Endothelial cell of umbilical vein (primary cell): ENCODE measurements around the gene TRAPPC3L. TPM values are rescaled to one million over a fixed set of nuclear protein-coding genes. Genes with fewer than 3 reads are reported as not detected.

ENCODE experiments used
- BruUV-seq: library from RNA; stranded (reverse); fragments of 400-500 nt; replicated peaks from 2 replicates; lab custom pipeline; 2021; lab: Mats Ljungman, UMichigan
- CTCF ChIA-PET: fragments of 300-600, 350-600 bp; sonication (Branson Sonifier 250); formaldehyde crosslinking; loops from one replicate; lab custom pipeline; 2021; ENCODE audit warnings: antibody characterized with exemption, inconsistent platforms; lab: Charles Lee
- POLR2A ChIA-PET: fragments of 300-600, 350-600 bp; sonication (Branson Sonifier 250); formaldehyde crosslinking; loops from one replicate; lab custom pipeline; 2021; ENCODE audit warnings: antibody characterized with exemption, inconsistent platforms; lab: Charles Lee
- DNase-seq: peaks from one replicate; pipeline ENCODE4 v3.0.0-alpha.2; 2011; ENCODE audit warnings: low read depth, low spot score
- FAIRE-seq: peaks from 2 replicates; lab custom pipeline; 2011; peaks lifted over from hg19 to GRCh38; lab: Jason Lieb, UNC
- H2AFZ ChIP-seq: 2 replicates; pipeline ENCODE4 v1.6.0; 2012; ENCODE audit warnings: low read depth, low read length, control low read depth, inconsistent platforms
- H3K27ac ChIP-seq: 2 replicates; pipeline ENCODE4 v1.5.1; 2011; ENCODE audit warnings: low read depth, mild to moderate bottlenecking, control low read depth, low read length, moderate library complexity; ENCODE audit not compliant: insufficient read depth
- H3K27me3 ChIP-seq, 2 experiments: 2 replicates each; pipeline versions ENCODE4 v1.6.0 to v1.6.1; 2011; ENCODE audit warnings: low read length in 2 of 2, mixed read lengths in 1 of 2; ENCODE audit not compliant: control insufficient read depth in 2 of 2, insufficient read depth in 2 of 2
- H3K36me3 ChIP-seq, 2 experiments: 2 replicates in 1 of 2; 3 replicates in 1 of 2; pipeline ENCODE4 v1.5.1; 2011; ENCODE audit warnings: low read length in 2 of 2, mild to moderate bottlenecking in 1 of 2, moderate library complexity in 1 of 2; ENCODE audit not compliant: control insufficient read depth in 2 of 2, insufficient read depth in 2 of 2; ENCODE audit errors: extremely low read depth in 1 of 2
- H3K4me1 ChIP-seq: 3 replicates; pipeline ENCODE4 v1.5.1; 2011; ENCODE audit warnings: mild to moderate bottlenecking, low read length; ENCODE audit not compliant: control insufficient read depth, insufficient read depth; ENCODE audit errors: extremely low read depth
- H3K4me2 ChIP-seq: 2 replicates; pipeline ENCODE4 v1.6.1; 2011; ENCODE audit warnings: low read length, control low read depth, mixed read lengths; ENCODE audit not compliant: insufficient read depth
- H3K4me3 ChIP-seq, 3 experiments: fragments of 200-600 bp in 1 of 3; sonication (generic), shearing (Covaris generic) in 1 of 3; replicated peaks in 1 of 3; 2 replicates each; pipeline ENCODE4 v1.5.1; 2011 to 2016; ENCODE audit warnings: control low read depth in 3 of 3, low read length in 3 of 3, mild to moderate bottlenecking in 2 of 3, inconsistent platforms in 1 of 3, low read depth in 1 of 3, moderate library complexity in 1 of 3; ENCODE audit not compliant: insufficient read depth in 1 of 3
- H3K79me2 ChIP-seq: 2 replicates; pipeline ENCODE4 v1.6.0; 2012; ENCODE audit warnings: low read length, inconsistent platforms; ENCODE audit not compliant: control insufficient read depth, insufficient read depth
- H3K9ac ChIP-seq: replicated peaks from 2 replicates; pipeline ENCODE3; 2011; ENCODE audit warnings: low read length, control low read depth; ENCODE audit not compliant: insufficient read depth; ENCODE audit errors: extremely low read depth
- H3K9me1 ChIP-seq: replicated peaks from 3 replicates; pipeline ENCODE4 v1.6.0; 2011; ENCODE audit warnings: mild to moderate bottlenecking, low read length; ENCODE audit not compliant: control insufficient read depth, insufficient read depth; ENCODE audit errors: extremely low read depth
- H3K9me3 ChIP-seq: replicated peaks from 2 replicates; pipeline ENCODE4 v1.5.1; 2012; ENCODE audit warnings: low read length, inconsistent platforms; ENCODE audit not compliant: control insufficient read depth, insufficient read depth
- H4K20me1 ChIP-seq: replicated peaks from 2 replicates; pipeline ENCODE3; 2011; ENCODE audit warnings: mild to moderate bottlenecking, low read length; ENCODE audit not compliant: control insufficient read depth, insufficient read depth; ENCODE audit errors: extremely low read depth
- EZH2 ChIP-seq: IDR thresholded peaks from 2 replicates; pipeline ENCODE4 v1.6.1; 2012; ENCODE audit warnings: borderline replicate concordance, low read depth, mild to moderate bottlenecking, moderate library complexity, low read length, inconsistent platforms; ENCODE audit not compliant: severe bottlenecking
- FOS ChIP-seq: IDR thresholded peaks from 2 replicates; pipeline ENCODE4 v1.6.1; 2011; ENCODE audit warnings: mild to moderate bottlenecking, low read length, moderate library complexity, borderline replicate concordance; ENCODE audit not compliant: insufficient read depth
- GATA2 ChIP-seq: IDR thresholded peaks from 2 replicates; pipeline ENCODE4 v1.7.0; 2011; ENCODE audit warnings: low read depth, mild to moderate bottlenecking, moderate library complexity, mixed read lengths, low read length; ENCODE audit not compliant: insufficient read length, insufficient read depth
- JUN ChIP-seq: IDR thresholded peaks from 2 replicates; pipeline ENCODE4 v1.6.1; 2011; ENCODE audit warnings: borderline replicate concordance, low read depth; ENCODE audit not compliant: insufficient read length, insufficient read depth
- MYC ChIP-seq: IDR thresholded peaks from one replicate; pipeline ENCODE4 v1.6.1; 2011; ENCODE audit warnings: mild to moderate bottlenecking, low read depth, low read length
- POLR2A ChIP-seq: IDR thresholded peaks from 2 replicates; pipeline ENCODE4 v1.6.1; 2012; ENCODE audit warnings: low read depth, mild to moderate bottlenecking, control low read depth, low read length
- POLR2AphosphoS5 ChIP-seq: IDR thresholded peaks from 2 replicates; pipeline ENCODE4 v1.6.1; 2012; ENCODE audit warnings: low read depth, mild to moderate bottlenecking, control low read depth, low read length, moderate library complexity; ENCODE audit not compliant: insufficient read depth
- dilution Hi-C: fragments of 300-500 bp; cut with MboI; formaldehyde crosslinking; loops from one replicate; pipeline ENCODE4 v1.15.0; 2019; ENCODE audit warnings: low sequenced_read_pairs; ENCODE audit not compliant: extremely low pct_ligation_motif_present
- intact Hi-C: fragments of 100-400 bp; cut with micrococcal nuclease; formaldehyde crosslinking; loops from one replicate; pipeline ENCODE4 v1.10.0; 2022
- polyA plus RNA-seq, 4 experiments: library from polyadenylated mRNA; depleted of rRNA in 3 of 4; stranded (reverse) in 3 of 4; unstranded in 1 of 4; fragments of >200 nt; gene quantifications; 2 replicates each; pipeline versions ENCODE4 v1.2.1 to v1.2.3, GENCODE V29; 2011 to 2012; ENCODE audit warnings: missing spikeins in 1 of 4
- total RNA-seq: library from RNA; stranded (reverse); gene quantifications from 2 replicates; pipeline ENCODE4 v1.2.3, GENCODE V29; 2021
- TF ChIP-seq, protein P1 (sequence below): IDR thresholded peaks from 2 replicates; pipeline ENCODE4 v1.6.1; 2011; ENCODE audit not compliant: insufficient read depth, insufficient read length
- TF ChIP-seq, protein P2 (sequence below), 2 donors: IDR thresholded peaks; 1 replicate in 1 of 2; 2 replicates in 1 of 2; pipeline ENCODE4 v1.5.1; 2011; ENCODE audit warnings: low read length in 2 of 2, mild to moderate bottlenecking in 2 of 2, moderate library complexity in 2 of 2, control low read depth in 1 of 2, inconsistent platforms in 1 of 2, low read depth in 1 of 2; ENCODE audit not compliant: insufficient read depth in 1 of 2; ENCODE audit errors: extremely low read depth in 1 of 2

The TRAPPC3L gene
- total and polyA plus RNA-seq, 2 donors (not counting 3 experiments of a cell fraction or from before 2014, with no cell fraction given), result 0.38 TPM; not detected in 1

DNA sequence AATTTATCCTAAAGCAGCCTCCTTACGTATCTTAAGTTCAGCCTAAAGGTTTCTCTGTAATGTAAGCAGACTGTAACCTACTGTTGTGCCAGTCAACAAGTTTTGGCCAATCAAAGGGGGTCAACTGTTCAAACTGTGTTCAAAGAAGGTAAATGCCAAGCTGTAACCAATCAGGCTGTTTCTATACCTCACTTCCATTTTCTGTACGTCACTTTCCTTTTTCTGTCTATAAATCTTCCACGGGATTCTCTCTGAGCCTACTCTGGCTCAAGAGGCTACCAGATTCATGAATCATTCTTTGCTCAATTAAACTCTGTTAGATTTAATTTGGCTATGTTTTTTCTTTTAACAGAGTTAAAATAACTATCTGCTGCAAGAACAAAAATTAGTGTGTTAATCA, 89.4 kb downstream of the TRAPPC3L start:
- Histone ChIP-seq H3K4me3 (no peak overlapping the region), H2AFZ (no peak overlapping the region), H3K4me2 (no peak overlapping the region), H3K79me2 (no peaks in the 10 kb centered on the region), H4K20me1 (no peaks in the 10 kb centered on the region), H3K27ac (no peak overlapping the region), H3K4me1 (no peaks in the 10 kb centered on the region), H3K9ac (no peak overlapping the region), H3K9me1 (no peaks in the 10 kb centered on the region), H3K36me3 (no peaks in the 10 kb centered on the region), H3K27me3 (peaks cover 13 to 16% of the 10 kb centered on the region in 2 experiments), H3K9me3 (no peaks in the 10 kb centered on the region)
- dilution Hi-C loops (no loop called here), intact Hi-C loops (no loop called here)
- CTCF ChIA-PET, result no interaction called here
- TF ChIP-seq POLR2AphosphoS5, result no peak
- TF ChIP-seq, protein P1, sequence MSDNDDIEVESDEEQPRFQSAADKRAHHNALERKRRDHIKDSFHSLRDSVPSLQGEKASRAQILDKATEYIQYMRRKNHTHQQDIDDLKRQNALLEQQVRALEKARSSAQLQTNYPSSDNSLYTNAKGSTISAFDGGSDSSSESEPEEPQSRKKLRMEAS, result no peak
- no peak for TF ChIP-seq EZH2
- no peak for TF ChIP-seq FOS
- no peak for TF ChIP-seq POLR2A
- TF ChIP-seq MYC, result no peak
- TF ChIP-seq JUN, result no peak
- TF ChIP-seq, protein P2, sequence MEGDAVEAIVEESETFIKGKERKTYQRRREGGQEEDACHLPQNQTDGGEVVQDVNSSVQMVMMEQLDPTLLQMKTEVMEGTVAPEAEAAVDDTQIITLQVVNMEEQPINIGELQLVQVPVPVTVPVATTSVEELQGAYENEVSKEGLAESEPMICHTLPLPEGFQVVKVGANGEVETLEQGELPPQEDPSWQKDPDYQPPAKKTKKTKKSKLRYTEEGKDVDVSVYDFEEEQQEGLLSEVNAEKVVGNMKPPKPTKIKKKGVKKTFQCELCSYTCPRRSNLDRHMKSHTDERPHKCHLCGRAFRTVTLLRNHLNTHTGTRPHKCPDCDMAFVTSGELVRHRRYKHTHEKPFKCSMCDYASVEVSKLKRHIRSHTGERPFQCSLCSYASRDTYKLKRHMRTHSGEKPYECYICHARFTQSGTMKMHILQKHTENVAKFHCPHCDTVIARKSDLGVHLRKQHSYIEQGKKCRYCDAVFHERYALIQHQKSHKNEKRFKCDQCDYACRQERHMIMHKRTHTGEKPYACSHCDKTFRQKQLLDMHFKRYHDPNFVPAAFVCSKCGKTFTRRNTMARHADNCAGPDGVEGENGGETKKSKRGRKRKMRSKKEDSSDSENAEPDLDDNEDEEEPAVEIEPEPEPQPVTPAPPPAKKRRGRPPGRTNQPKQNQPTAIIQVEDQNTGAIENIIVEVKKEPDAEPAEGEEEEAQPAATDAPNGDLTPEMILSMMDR (IDR thresholded peaks at IDR 0.05; ENCODE audit: extremely low read depth in 1 of 2, insufficient read depth in 1 of 2, low read depth in 1 of 2, low read length in 2 of 2), result no peak
- no peak for TF ChIP-seq GATA2
- FAIRE-seq (no peak), DNase-seq (no peak)
- POLR2A ChIA-PET, result no interaction called here
- no TSS peak for BruUV-seq
